Left lung (tissue), 10 donors: ENCODE data around the gene PRSS48. TPM values are rescaled to one million over a fixed set of nuclear protein-coding genes. Genes with fewer than 3 reads are reported as not detected.
"Not testable (repeated sequence)": the region's sequence is repeated elsewhere in the genome, so short reads cannot be mapped to it uniquely, and the experiment has no call there.

Source experiments
- ATAC-seq: fragments of 200-7000 bp; cut with Tn5 transposase; one replicate; pipeline ENCODE4 v1.9.1; 2020; ENCODE audit warnings: moderate library complexity
- DNase-seq, 4 donors: peaks; one replicate each; pipeline ENCODE4 v3.0.0-alpha.2; 2013 to 2020
- H3K27ac ChIP-seq, 2 donors: fragments of 200-600 bp; sonication (generic) in 1 of 2; one replicate each; pipeline versions ENCODE4 v1.5.0 to v1.8.0; 2020 to 2021
- H3K27me3 ChIP-seq, 2 donors: fragments of 200-600 bp; sonication (generic) in 1 of 2; one replicate each; pipeline versions ENCODE4 v1.5.0 to v1.8.0; 2020 to 2021
- H3K36me3 ChIP-seq, 2 donors: fragments of 200-600 bp; sonication (generic) in 1 of 2; one replicate each; pipeline versions ENCODE4 v1.5.0 to v1.8.0; 2020 to 2021
- H3K4me1 ChIP-seq, 2 donors: fragments of 200-600 bp; one replicate each; pipeline ENCODE4 v1.8.0; 2021
- H3K4me3 ChIP-seq, 2 donors: fragments of 200-600 bp; sonication (generic) in 1 of 2; one replicate each; pipeline versions ENCODE4 v1.5.0 to v1.8.0; 2020 to 2021; ENCODE audit warnings: mild to moderate bottlenecking in 1 of 2
- H3K9me3 ChIP-seq, 2 donors: fragments of 200-600 bp; sonication (generic) in 1 of 2; one replicate each; pipeline versions ENCODE4 v1.5.0 to v1.8.0; 2020 to 2021
- CTCF ChIP-seq, 2 donors: fragments of 200-600 bp; sonication (generic) in 1 of 2; IDR thresholded peaks; one replicate each; pipeline versions ENCODE4 v1.5.0 to v1.8.0; 2021; ENCODE audit warnings: antibody characterized with exemption in 2 of 2
- intact Hi-C, 2 donors: fragments of 100-400 bp; cut with DNase I; formaldehyde crosslinking; loops; one replicate each; pipeline versions ENCODE4 v1.11.2 to v1.14.2; 2022
- polyA plus RNA-seq, 6 donors: library from polyadenylated mRNA; unstranded; fragments of 120-200 nt; gene quantifications; one replicate each; pipeline ENCODE4 v1.2.1, GENCODE V29; 2013; ENCODE audit not compliant: insufficient read length in 6 of 6
- total RNA-seq, 2 donors: library from RNA; stranded (reverse); fragmentation: NEBNext Ultra II Directional; extraction: Animal tissue kit (Norgen Biotek cat#: 25700); gene quantifications; one replicate each; pipeline ENCODE4 v1.2.1, GENCODE V29; 2021
- donor health status: DM: no; HTN: yes; CAD: no.
- donor health status: DM: no; HTN: no; CAD: no.

Gene PRSS48
- total and polyA plus RNA-seq, 8 donors: 0.20 to 0.21 TPM; not detected in 6

- no peaks in the 10 kb centered on the region for H3K36me3 ChIP-seq
- ATAC-seq: no peak
- no peak for TF ChIP-seq CTCF (IDR thresholded peaks at IDR 0.05)
- no peak overlapping the region for H3K4me3 ChIP-seq
- no peak overlapping the region for H3K27ac ChIP-seq
- H3K9me3 ChIP-seq: no peaks in the 10 kb centered on the region
- DNase-seq: no peak
- peaks cover 5 to 18% of the 10 kb centered on the region in 2 donors for H3K4me1 ChIP-seq
- intact Hi-C loops: no loop called here
- H3K27me3 ChIP-seq: no peaks in the 10 kb centered on the region
These were observed 39.7 kb downstream of the PRSS48 start for GRCh38 chr4:151316645-151317044.

- no peak overlapping the region for H3K27ac ChIP-seq
- peaks cover 0 to 10% of the 10 kb centered on the region in 2 donors for H3K27me3 ChIP-seq
- ATAC-seq (no peak), DNase-seq (no peak)
- TF ChIP-seq CTCF (IDR thresholded peaks at IDR 0.05): no peak
- H3K4me3 ChIP-seq: no peak overlapping the region
- intact Hi-C loops: no loop called here
- H3K36me3 ChIP-seq: no peaks in the 10 kb centered on the region
- H3K9me3 ChIP-seq: no peaks in the 10 kb centered on the region
- H3K4me1 ChIP-seq: peaks cover 7 to 22% of the 10 kb centered on the region in 2 donors
These were observed 41.5 kb downstream of the PRSS48 start for GRCh38 chr4:151318307-151319006.

GRCh38 chr4:151319490-151319889, 42.5 kb downstream of the PRSS48 start:
- intact Hi-C loops: no loop called here
- no peak for DNase-seq
- Histone ChIP-seq H3K27me3 (peaks cover 0 to 20% of the 10 kb centered on the region in 2 donors), H3K4me3 (no peak overlapping the region), H3K27ac (no peak overlapping the region), H3K4me1 (peaks cover 7 to 20% of the 10 kb centered on the region in 2 donors), H3K9me3 (no peaks in the 10 kb centered on the region), H3K36me3 (no peaks in the 10 kb centered on the region)
- no peak for TF ChIP-seq CTCF (IDR thresholded peaks at IDR 0.05)
- no peak for ATAC-seq

- no peaks in the 10 kb centered on the region for H3K9me3 ChIP-seq
- peaks cover 7 to 8% of the 10 kb centered on the region in 2 donors for H3K4me1 ChIP-seq
- H3K27me3 ChIP-seq: peaks cover 0 to 41% of the 10 kb centered on the region in 2 donors
- H3K36me3 ChIP-seq: no peaks in the 10 kb centered on the region
- TF ChIP-seq CTCF (IDR thresholded peaks at IDR 0.05): no peak
- intact Hi-C loops: no loop called here
- no peak overlapping the region for H3K27ac ChIP-seq
- H3K4me3 ChIP-seq: no peak overlapping the region
- ATAC-seq (no peak), DNase-seq (no peak)
These were observed 44.6 kb downstream of the PRSS48 start for GRCh38 chr4:151321586-151321985.

- ATAC-seq, H3K27ac ChIP-seq, intact Hi-C loops: not testable (repeated sequence)
These were observed 45.2 kb downstream of the PRSS48 start for GRCh38 chr4:151322161-151322560.

GRCh38 chr4:151322570-151322969, 45.6 kb downstream of the PRSS48 start:
- Histone ChIP-seq H3K9me3 (no peaks in the 10 kb centered on the region), H3K27me3 (peaks cover 0 to 46% of the 10 kb centered on the region in 2 donors), H3K4me3 (peak overlapping the region in 1 of 2 donors; percentile 59), H3K4me1 (peaks cover 7 to 8% of the 10 kb centered on the region in 2 donors), H3K36me3 (no peaks in the 10 kb centered on the region), H3K27ac (no peak overlapping the region)
- intact Hi-C loops: no loop called here
- no peak for TF ChIP-seq CTCF (IDR thresholded peaks at IDR 0.05)
- no peak for DNase-seq
- no peak for ATAC-seq

More at GRCh38 chr4:151322161-151322560, 45.2 kb downstream of the PRSS48 start:
- H3K4me3 ChIP-seq, H3K9me3 ChIP-seq, H3K4me1 ChIP-seq, DNase-seq, H3K36me3 ChIP-seq: not testable (repeated sequence)
- H3K27me3 ChIP-seq: peaks cover 0 to 46% of the 10 kb centered on the region in 2 donors
